ENCODE data around the gene RGS16. TPM values are rescaled to one million over a fixed set of nuclear protein-coding genes. Genes with fewer than 3 reads are reported as not detected.

Gene RGS16
- total and polyA plus RNA-seq, 12 donors: 0.36 to 7.8 (median 3.7) TPM

- no peaks in the 10 kb centered on the region for H3K4me1 ChIP-seq (replicated peaks in 1 of 2)
- no peak for DNase-seq
- no peak overlapping the region for H3K27ac ChIP-seq
- intact Hi-C loops (cut with DNase I): no loop called here
- H3K36me3 ChIP-seq (replicated peaks in 1 of 2): no peaks in the 10 kb centered on the region
- TF ChIP-seq, protein P1, sequence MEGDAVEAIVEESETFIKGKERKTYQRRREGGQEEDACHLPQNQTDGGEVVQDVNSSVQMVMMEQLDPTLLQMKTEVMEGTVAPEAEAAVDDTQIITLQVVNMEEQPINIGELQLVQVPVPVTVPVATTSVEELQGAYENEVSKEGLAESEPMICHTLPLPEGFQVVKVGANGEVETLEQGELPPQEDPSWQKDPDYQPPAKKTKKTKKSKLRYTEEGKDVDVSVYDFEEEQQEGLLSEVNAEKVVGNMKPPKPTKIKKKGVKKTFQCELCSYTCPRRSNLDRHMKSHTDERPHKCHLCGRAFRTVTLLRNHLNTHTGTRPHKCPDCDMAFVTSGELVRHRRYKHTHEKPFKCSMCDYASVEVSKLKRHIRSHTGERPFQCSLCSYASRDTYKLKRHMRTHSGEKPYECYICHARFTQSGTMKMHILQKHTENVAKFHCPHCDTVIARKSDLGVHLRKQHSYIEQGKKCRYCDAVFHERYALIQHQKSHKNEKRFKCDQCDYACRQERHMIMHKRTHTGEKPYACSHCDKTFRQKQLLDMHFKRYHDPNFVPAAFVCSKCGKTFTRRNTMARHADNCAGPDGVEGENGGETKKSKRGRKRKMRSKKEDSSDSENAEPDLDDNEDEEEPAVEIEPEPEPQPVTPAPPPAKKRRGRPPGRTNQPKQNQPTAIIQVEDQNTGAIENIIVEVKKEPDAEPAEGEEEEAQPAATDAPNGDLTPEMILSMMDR (IDR thresholded peaks at IDR 0.05): no peak
- no peak for TF ChIP-seq POLR2A (IDR thresholded peaks at IDR 0.05)
- H3K9me3 ChIP-seq (replicated peaks in 1 of 3): no peaks in the 10 kb centered on the region
- H3K27me3 ChIP-seq: no peaks in the 10 kb centered on the region
- WGBS, 4 donors: 73 to 84% (median 80%) methylated on average over 3 of the region's 3 CpGs
- no peak overlapping the region for H3K4me3 ChIP-seq
Measured at GRCh38 chr1:182651339-182651724, 47.1 kb upstream of the RGS16 start.

DNA sequence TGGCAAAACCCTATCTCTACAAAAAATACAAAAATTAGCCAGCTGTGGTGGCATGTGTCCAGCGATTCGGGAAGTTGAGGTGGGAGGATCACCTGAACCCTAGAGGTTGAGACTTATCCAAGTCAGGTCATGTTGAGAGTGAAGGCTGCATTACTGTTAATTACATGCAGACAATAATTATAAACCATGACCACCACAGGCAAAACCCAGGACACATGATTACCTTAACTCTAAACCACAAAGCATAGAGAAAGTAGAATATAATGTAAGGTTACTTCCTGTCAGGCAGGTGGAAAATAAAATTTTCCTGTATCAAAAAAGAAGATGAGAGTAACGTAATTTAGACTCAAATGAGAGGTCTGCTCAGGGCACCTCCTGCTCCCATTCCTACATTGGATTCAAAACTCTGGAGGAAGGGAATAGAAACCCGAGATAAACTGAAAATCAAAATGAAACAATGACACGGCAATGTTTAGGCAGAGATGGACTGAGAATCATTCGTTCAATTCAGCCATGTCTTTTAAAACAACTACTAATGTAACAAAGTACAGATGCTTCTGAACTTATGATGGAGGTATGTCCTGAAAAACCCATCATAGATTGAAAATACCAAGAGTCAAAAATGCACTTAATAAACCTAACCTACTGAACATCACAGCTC, 46.6 kb upstream of the RGS16 start:
- H3K9me3 ChIP-seq (replicated peaks in 1 of 3): no peaks in the 10 kb centered on the region
- H3K27me3 ChIP-seq: no peaks in the 10 kb centered on the region
- no peaks in the 10 kb centered on the region for H3K36me3 ChIP-seq (replicated peaks in 1 of 2)
- no peak overlapping the region for H3K4me3 ChIP-seq
- WGBS, 4 donors: 86 to 91% (median 88%) methylated on average over 6 of the region's 6 CpGs
- no peak overlapping the region for H3K27ac ChIP-seq
- TF ChIP-seq POLR2A (IDR thresholded peaks at IDR 0.05): no peak
- TF ChIP-seq, protein P1 (IDR thresholded peaks at IDR 0.05): no peak
- intact Hi-C loops (cut with DNase I): no loop called here
- H3K4me1 ChIP-seq (replicated peaks in 1 of 2): no peaks in the 10 kb centered on the region
- no peak for DNase-seq

GRCh38 chr1:182649041-182649440, 44.9 kb upstream of the RGS16 start:
- intact Hi-C loops (cut with DNase I): no loop called here
- H3K27me3 ChIP-seq: no peaks in the 10 kb centered on the region

GRCh38 chr1:182646739-182647138, 42.5 kb upstream of the RGS16 start:
- H3K9me3 ChIP-seq (replicated peaks in 1 of 3): no peaks in the 10 kb centered on the region
- 29 to 59% (median 54%) methylated on average over 2 of the region's 2 CpGs for WGBS, 4 donors
- no peaks in the 10 kb centered on the region for H3K4me1 ChIP-seq (replicated peaks in 1 of 2)
- intact Hi-C loops (cut with DNase I): no loop called here
- no peak for DNase-seq
- H3K36me3 ChIP-seq (replicated peaks in 1 of 2): no peaks in the 10 kb centered on the region
- no peak for TF ChIP-seq POLR2A (IDR thresholded peaks at IDR 0.05)
- TF ChIP-seq, protein P1 (IDR thresholded peaks at IDR 0.05): no peak
- H3K27me3 ChIP-seq: no peaks in the 10 kb centered on the region
- H3K4me3 ChIP-seq: no peak overlapping the region
- no peak overlapping the region for H3K27ac ChIP-seq

More at GRCh38 chr1:182649041-182649440, 44.9 kb upstream of the RGS16 start:
- H3K4me1 ChIP-seq (replicated peaks in 1 of 2): no peaks in the 10 kb centered on the region
- no peaks in the 10 kb centered on the region for H3K9me3 ChIP-seq (replicated peaks in 1 of 3)
- TF ChIP-seq, protein P1 (IDR thresholded peaks at IDR 0.05): no peak
- no peak for TF ChIP-seq POLR2A (IDR thresholded peaks at IDR 0.05)
- H3K36me3 ChIP-seq (replicated peaks in 1 of 2): no peaks in the 10 kb centered on the region
- H3K27ac ChIP-seq: no peak overlapping the region
- DNase-seq: no peak
- no peak overlapping the region for H3K4me3 ChIP-seq
- 92 to 95% (median 93%) methylated on average over 7 of the region's 7 CpGs for WGBS, 4 donors
